ENCODE data around the gene CAP1. TPM values are rescaled to one million over a fixed set of nuclear protein-coding genes. Genes with fewer than 3 reads are reported as not detected.

CAP1 gene
- polyA plus RNA-seq, 1 experiment = 585 TPM

DNA sequence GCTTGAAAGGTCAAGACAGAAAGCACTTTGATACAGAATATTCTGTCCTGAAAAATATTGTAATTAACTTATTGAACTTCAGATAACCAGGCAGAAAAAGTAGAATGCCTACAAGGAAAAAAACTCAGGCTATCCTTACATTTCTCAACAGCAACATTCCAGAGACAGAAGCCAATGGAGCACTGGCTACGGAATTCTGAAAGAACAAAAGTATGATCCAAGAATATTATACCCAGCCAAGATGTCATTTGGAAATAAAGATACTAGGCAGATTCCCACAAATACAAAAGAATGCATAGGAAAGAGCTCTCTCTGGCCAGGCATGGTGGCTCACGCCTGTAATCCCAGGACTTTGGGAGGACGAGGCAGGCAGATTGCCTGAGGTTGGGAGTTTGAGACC lies 62.4 kb downstream of the CAP1 start:
- Histone ChIP-seq H3K27me3 (ENCODE audit: control insufficient read depth, insufficient read depth, low read length) (no peaks in the 10 kb centered on the region; the same call in 1 of the 2 replicates), H3K36me3 (ENCODE audit: control insufficient read depth, insufficient read depth, low read length) (no peaks in the 10 kb centered on the region), H3K4me3 (ENCODE audit: low read depth, low read length) (no peak overlapping the region)
- CTCF ChIA-PET = interaction anchor here (1.2 kb wide), 1 partner anchor 26 kb away, joined by 3 read pairs; no protein-coding TSS in a partner anchor
- TF ChIP-seq, protein P1, sequence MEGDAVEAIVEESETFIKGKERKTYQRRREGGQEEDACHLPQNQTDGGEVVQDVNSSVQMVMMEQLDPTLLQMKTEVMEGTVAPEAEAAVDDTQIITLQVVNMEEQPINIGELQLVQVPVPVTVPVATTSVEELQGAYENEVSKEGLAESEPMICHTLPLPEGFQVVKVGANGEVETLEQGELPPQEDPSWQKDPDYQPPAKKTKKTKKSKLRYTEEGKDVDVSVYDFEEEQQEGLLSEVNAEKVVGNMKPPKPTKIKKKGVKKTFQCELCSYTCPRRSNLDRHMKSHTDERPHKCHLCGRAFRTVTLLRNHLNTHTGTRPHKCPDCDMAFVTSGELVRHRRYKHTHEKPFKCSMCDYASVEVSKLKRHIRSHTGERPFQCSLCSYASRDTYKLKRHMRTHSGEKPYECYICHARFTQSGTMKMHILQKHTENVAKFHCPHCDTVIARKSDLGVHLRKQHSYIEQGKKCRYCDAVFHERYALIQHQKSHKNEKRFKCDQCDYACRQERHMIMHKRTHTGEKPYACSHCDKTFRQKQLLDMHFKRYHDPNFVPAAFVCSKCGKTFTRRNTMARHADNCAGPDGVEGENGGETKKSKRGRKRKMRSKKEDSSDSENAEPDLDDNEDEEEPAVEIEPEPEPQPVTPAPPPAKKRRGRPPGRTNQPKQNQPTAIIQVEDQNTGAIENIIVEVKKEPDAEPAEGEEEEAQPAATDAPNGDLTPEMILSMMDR (IDR thresholded peaks at IDR 0.05; ENCODE audit: insufficient read depth, low read depth, low read length) = no peak
- POLR2A ChIA-PET = no interaction called here
- DNase-seq (ENCODE audit: low read depth) = no peak

DNA sequence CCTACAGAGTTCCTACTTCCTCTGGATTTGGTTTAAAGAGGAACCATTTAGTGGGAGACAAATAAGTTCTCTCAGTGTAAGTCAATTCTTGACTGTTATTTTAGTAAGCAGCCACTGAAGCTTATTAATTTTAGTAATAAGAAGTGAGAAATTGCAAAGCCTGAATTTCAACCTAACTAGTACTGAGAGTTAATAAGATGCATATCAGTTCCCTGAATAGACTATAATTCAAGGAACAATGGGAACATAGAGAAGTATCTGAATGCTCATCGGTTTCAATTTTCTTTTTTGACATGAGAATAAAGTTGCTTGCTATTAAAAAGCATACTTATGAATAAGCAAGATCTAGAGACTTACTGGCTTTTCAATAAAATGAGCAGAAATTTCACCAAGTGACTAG lies 64.5 kb downstream of the CAP1 start:
- CTCF ChIA-PET = no interaction called here
- TF ChIP-seq, protein P1 (IDR thresholded peaks at IDR 0.05; ENCODE audit: insufficient read depth, low read depth, low read length) = no peak
- no peak for DNase-seq (ENCODE audit: low read depth)
- Histone ChIP-seq H3K36me3 (ENCODE audit: control insufficient read depth, insufficient read depth, low read length) (no peaks in the 10 kb centered on the region), H3K27me3 (ENCODE audit: control insufficient read depth, insufficient read depth, low read length) (peaks cover 3% of the 10 kb centered on the region), H3K4me3 (ENCODE audit: low read depth, low read length) (no peak overlapping the region)
- POLR2A ChIA-PET = no interaction called here

GRCh38 chr1:40107290-40107959 lies 66.9 kb downstream of the CAP1 start:
- CTCF ChIA-PET = interaction anchor here (1.1 kb wide), 1 partner anchor 208 kb away, joined by 3 read pairs; no protein-coding TSS in a partner anchor
- TF ChIP-seq, protein P1 (IDR thresholded peaks at IDR 0.05; ENCODE audit: insufficient read depth, low read depth, low read length) = no peak
- no peaks in the 10 kb centered on the region for H3K36me3 ChIP-seq (ENCODE audit: control insufficient read depth, insufficient read depth, low read length)
- H3K27me3 ChIP-seq (ENCODE audit: control insufficient read depth, insufficient read depth, low read length) = peaks cover 3% of the 10 kb centered on the region
- no peak for DNase-seq (ENCODE audit: low read depth)
- H3K4me3 ChIP-seq (ENCODE audit: low read depth, low read length) = no peak overlapping the region
- POLR2A ChIA-PET = no interaction called here

GRCh38 chr1:40110389-40110788 lies 69.9 kb downstream of the CAP1 start:
- H3K36me3 ChIP-seq (ENCODE audit: control insufficient read depth, insufficient read depth, low read length) = no peaks in the 10 kb centered on the region
- ChIA-PET POLR2A (no interaction called here), CTCF (interaction anchor here (0.6 kb wide), 1 partner anchor 32 kb away, joined by 3 read pairs; no protein-coding TSS in a partner anchor)
- no peak overlapping the region for H3K4me3 ChIP-seq (ENCODE audit: low read depth, low read length)
- H3K27me3 ChIP-seq (ENCODE audit: control insufficient read depth, insufficient read depth, low read length) = peaks cover 3% of the 10 kb centered on the region
- TF ChIP-seq, protein P1 (IDR thresholded peaks at IDR 0.05; ENCODE audit: insufficient read depth, low read depth, low read length) = no peak
- DNase-seq (ENCODE audit: low read depth) = no peak

DNA sequence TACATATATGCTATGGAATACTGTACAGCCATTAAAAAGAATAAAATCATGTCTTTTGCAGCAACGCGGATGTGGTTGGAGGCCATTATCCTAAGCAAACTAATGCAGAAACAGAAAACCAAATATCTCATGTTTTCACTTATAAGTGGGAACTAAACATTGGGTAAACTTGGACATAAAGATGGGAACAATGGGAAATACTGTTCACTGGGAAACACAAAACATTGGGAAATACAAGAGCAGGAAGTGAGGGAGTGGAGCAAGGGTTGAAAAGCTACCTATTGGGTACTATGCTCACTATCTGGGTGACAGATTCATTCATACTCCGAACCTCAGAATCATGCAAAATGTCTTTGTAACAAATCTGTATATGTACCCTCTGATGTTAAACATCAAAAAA lies 73.9 kb downstream of the CAP1 start:
- H3K36me3 ChIP-seq (ENCODE audit: control insufficient read depth, insufficient read depth, low read length) = no peaks in the 10 kb centered on the region
- POLR2A ChIA-PET = no interaction called here
- H3K4me3 ChIP-seq (ENCODE audit: low read depth, low read length) = no peak overlapping the region
- peaks cover 10% of the 10 kb centered on the region for H3K27me3 ChIP-seq (ENCODE audit: control insufficient read depth, insufficient read depth, low read length)
- TF ChIP-seq, protein P1 (IDR thresholded peaks at IDR 0.05; ENCODE audit: insufficient read depth, low read depth, low read length) = no peak
- CTCF ChIA-PET = no interaction called here
- no peak for DNase-seq (ENCODE audit: low read depth)
